ENCODE results near the gene GAD1.

DNA sequence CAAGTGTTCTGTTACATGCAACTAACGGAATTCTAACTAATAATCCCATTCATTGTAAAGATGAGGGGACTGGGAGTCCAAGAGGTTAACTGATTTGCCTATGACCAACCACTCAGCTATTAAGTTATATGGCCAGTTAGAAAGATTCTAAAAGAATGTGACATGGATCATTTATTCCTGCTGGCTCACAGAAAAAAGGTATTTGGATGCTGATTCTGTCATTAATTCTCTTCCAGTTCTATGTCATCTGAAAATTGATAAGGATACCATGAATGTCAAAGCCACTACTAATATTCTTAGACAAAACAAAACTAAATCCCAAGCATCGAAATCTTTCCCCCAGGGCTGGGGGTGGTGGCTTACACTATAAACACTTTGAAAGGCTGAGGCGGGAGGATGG is 71.2 kb downstream of the GAD1 start:
- no peak for TF ChIP-seq BMI1 (IDR thresholded peaks at IDR 0.05; ENCODE audit: borderline replicate concordance)
- TF ChIP-seq BACH1 (IDR thresholded peaks at IDR 0.05; ENCODE audit: borderline replicate concordance): no peak
- TF ChIP-seq HDAC2 (IDR thresholded peaks at IDR 0.05): no peak
- no peak for TF ChIP-seq CHD4 (IDR thresholded peaks at IDR 0.05)
- TF ChIP-seq ZBTB11 (CRISPR knock-in tag; IDR thresholded peaks at IDR 0.05): no peak
